Pancreas (tissue), 10 donors: ENCODE data around the gene CXXC4. TPM values are rescaled to one million over a fixed set of nuclear protein-coding genes. Genes with fewer than 3 reads are reported as not detected.

Experiments used
- ATAC-seq, 4 donors: fragments of 200-7000 bp; cut with Tn5 transposase; one replicate each; pipeline versions ENCODE4 v1.8.0 to v1.9.1; 2020; ENCODE audit warnings: mild to moderate bottlenecking in 4 of 4, moderate library complexity in 4 of 4
- DNase-seq, 6 donors: peaks; one replicate each; pipeline ENCODE4 v3.0.0-alpha.2; 2020
- FAIRE-seq: peaks from 2 replicates; lab custom pipeline; 2012; peaks lifted over from hg19 to GRCh38; lab: Jason Lieb, UNC
- H3K27ac ChIP-seq, 4 donors: fragments of 200-600 bp; sonication (generic); 1 replicate in 3 of 4; 2 replicates in 1 of 4; pipeline versions ENCODE4 v1.5.0 to v1.8.0; 2020
- H3K27me3 ChIP-seq, 4 donors: fragments of 200-600 bp; one replicate each; pipeline ENCODE4 v1.8.0; 2021
- H3K36me3 ChIP-seq, 3 donors: fragments of 200-600 bp; sonication (generic) in 1 of 3; one replicate each; pipeline versions ENCODE4 v1.5.0 to v1.8.0; 2020 to 2021
- H3K4me1 ChIP-seq, 3 donors: fragments of 200-600 bp; one replicate each; pipeline ENCODE4 v1.8.0; 2021
- H3K4me3 ChIP-seq, 4 donors: fragments of 200-600 bp; sonication (generic) in 2 of 4; one replicate each; pipeline versions ENCODE4 v1.5.0 to v1.8.0; 2020 to 2021
- H3K9me3 ChIP-seq, 4 donors: fragments of 200-600 bp; one replicate each; pipeline ENCODE4 v1.8.0; 2021
- CTCF ChIP-seq, 4 donors: fragments of 200-600 bp; sonication (generic) in 3 of 4; IDR thresholded peaks; one replicate each; pipeline versions ENCODE4 v1.5.0 to v1.8.0; 2021; ENCODE audit warnings: antibody characterized with exemption in 4 of 4
- WGBS, 2 donors: extraction: QIAGEN DNeasy Blood & Tissue Kit; methylation state at CpG; one replicate each; pipeline ENCODE4 v1.1.7; 2013; 5-methylcytosine and 5-hydroxymethylcytosine counted together
- intact Hi-C, 3 donors: fragments of 100-400 bp; cut with DNase I; formaldehyde crosslinking; loops; one replicate each; pipeline versions ENCODE4 v1.11.1 to v1.14.2; 2022
- polyA plus RNA-seq, 2 donors: library from polyadenylated mRNA; stranded (reverse); fragments of 200-250 nt; gene quantifications; one replicate each; pipeline ENCODE4 v1.2.3, GENCODE V29; 2013
- total RNA-seq, 6 donors: library from RNA; stranded (reverse); fragmentation: NEBNext Ultra II Directional in 4 of 6; extraction: Animal tissue kit (Norgen Biotek cat#: 25700) in 4 of 6; gene quantifications; one replicate each; pipeline versions ENCODE4 v1.2.1 to v1.2.4, GENCODE V29; 2021 to 2023
- donor health status: healthy with polysubstance abuse.
- donor health status: DM: no; HTN: no; CAD: no; lungs with moderate emphysema.
- donor health status: DM: no; HTN: no; CAD: no.
- donor health status: control.
- donor health status: control.
- donor health status: Bipolar disorder and iron deficiency.
- donor health status: DM: yes; HTN: yes; CAD: no.
- donor health status: DM: no; HTN: no; CAD: no.
- donor health status: DM: no; HTN: no; CAD: no.
- donor health status: DM: yes; HTN: yes; CAD: no.

CXXC4 gene
- total and polyA plus RNA-seq, 8 donors: 1.6 to 5.9 (median 3.2) TPM

- no peak for DNase-seq
- intact Hi-C loops: no loop called here
- Histone ChIP-seq H3K4me3 (no peak overlapping the region), H3K4me1 (no peaks in the 10 kb centered on the region), H3K27ac (no peak overlapping the region), H3K27me3 (no peaks in the 10 kb centered on the region), H3K36me3 (no peaks in the 10 kb centered on the region), H3K9me3 (no peaks in the 10 kb centered on the region)
- no peak for FAIRE-seq
- 79 to 82% methylated on average over 1 of the region's 1 CpG for WGBS, 2 donors
- no peak for ATAC-seq
- TF ChIP-seq CTCF (IDR thresholded peaks at IDR 0.05): no peak
Measured at GRCh38 chr4:104524591-104524990, 29.9 kb upstream of the CXXC4 start.

GRCh38 chr4:104524026-104524425 lies 29.3 kb upstream of the CXXC4 start:
- FAIRE-seq (no peak), DNase-seq (no peak), ATAC-seq (no peak)
- intact Hi-C loops: no loop called here
- H3K27me3 ChIP-seq: no peaks in the 10 kb centered on the region
- TF ChIP-seq CTCF (IDR thresholded peaks at IDR 0.05): no peak
- H3K4me3 ChIP-seq: no peak overlapping the region
- H3K27ac ChIP-seq: no peak overlapping the region
- no peaks in the 10 kb centered on the region for H3K36me3 ChIP-seq
- no peaks in the 10 kb centered on the region for H3K4me1 ChIP-seq
- no peaks in the 10 kb centered on the region for H3K9me3 ChIP-seq
- 82 to 96% methylated on average over 2 of the region's 2 CpGs for WGBS, 2 donors

- no peak for TF ChIP-seq CTCF (IDR thresholded peaks at IDR 0.05)
Measured at GRCh38 chr4:104519588-104519987, 24.9 kb upstream of the CXXC4 start.

GRCh38 chr4:104516884-104517283 lies 22.2 kb upstream of the CXXC4 start:
- no peaks in the 10 kb centered on the region for H3K4me1 ChIP-seq
- DNase-seq: no peak

More at GRCh38 chr4:104519588-104519987, 24.9 kb upstream of the CXXC4 start:
- no peak overlapping the region for H3K4me3 ChIP-seq
- no peaks in the 10 kb centered on the region for H3K36me3 ChIP-seq
- DNase-seq (no peak), ATAC-seq (no peak), FAIRE-seq (no peak)
- no peak overlapping the region for H3K27ac ChIP-seq
- no peaks in the 10 kb centered on the region for H3K4me1 ChIP-seq
- intact Hi-C loops: no loop called here
- H3K27me3 ChIP-seq: no peaks in the 10 kb centered on the region
- no peaks in the 10 kb centered on the region for H3K9me3 ChIP-seq

GRCh38 chr4:104508224-104508623 lies 13.5 kb upstream of the CXXC4 start:
- intact Hi-C loops: no loop called here
- no peak overlapping the region for H3K4me3 ChIP-seq
- 81 to 87% methylated on average over 1 of the region's 1 CpG for WGBS, 2 donors
- no peaks in the 10 kb centered on the region for H3K9me3 ChIP-seq
- H3K27me3 ChIP-seq: no peaks in the 10 kb centered on the region
- TF ChIP-seq CTCF (IDR thresholded peaks at IDR 0.05): no peak
- DNase-seq (no peak), ATAC-seq (no peak), FAIRE-seq (no peak)
- H3K27ac ChIP-seq: no peak overlapping the region
- H3K36me3 ChIP-seq: no peaks in the 10 kb centered on the region
- H3K4me1 ChIP-seq: no peaks in the 10 kb centered on the region

More at GRCh38 chr4:104516884-104517283, 22.2 kb upstream of the CXXC4 start:
- H3K27me3 ChIP-seq: no peaks in the 10 kb centered on the region
- H3K36me3 ChIP-seq: no peaks in the 10 kb centered on the region
- FAIRE-seq (no peak), ATAC-seq (no peak)
- H3K27ac ChIP-seq: no peak overlapping the region
- no peak overlapping the region for H3K4me3 ChIP-seq
- TF ChIP-seq CTCF (IDR thresholded peaks at IDR 0.05): no peak
- H3K9me3 ChIP-seq: no peaks in the 10 kb centered on the region
- intact Hi-C loops: no loop called here
